ENCODE measurements around the gene MESP1.
"Not testable (repeated sequence)": the region's sequence is repeated elsewhere in the genome, so short reads cannot be mapped to it uniquely, and the experiment has no call there.

DNA sequence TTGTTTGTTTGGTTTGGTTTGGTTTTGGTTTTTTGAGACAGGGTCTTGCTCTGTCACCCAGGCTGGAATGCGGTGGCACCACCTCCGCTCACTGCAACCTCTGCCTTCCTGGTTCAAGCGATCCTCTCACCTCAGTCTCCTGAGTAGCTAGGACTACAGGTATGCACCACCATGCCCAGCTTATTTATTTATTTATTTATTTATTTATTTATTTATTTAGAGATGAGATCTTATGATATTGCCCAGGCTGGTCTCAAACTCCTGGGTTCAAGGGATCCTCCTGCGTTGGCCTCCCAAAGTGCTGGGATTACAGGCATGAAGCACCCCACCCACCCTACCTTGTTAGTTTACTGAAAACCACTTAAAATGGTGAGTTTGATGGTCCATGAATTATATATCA, 37.5 kb upstream of the MESP1 start:
- TF ChIP-seq, protein P1, sequence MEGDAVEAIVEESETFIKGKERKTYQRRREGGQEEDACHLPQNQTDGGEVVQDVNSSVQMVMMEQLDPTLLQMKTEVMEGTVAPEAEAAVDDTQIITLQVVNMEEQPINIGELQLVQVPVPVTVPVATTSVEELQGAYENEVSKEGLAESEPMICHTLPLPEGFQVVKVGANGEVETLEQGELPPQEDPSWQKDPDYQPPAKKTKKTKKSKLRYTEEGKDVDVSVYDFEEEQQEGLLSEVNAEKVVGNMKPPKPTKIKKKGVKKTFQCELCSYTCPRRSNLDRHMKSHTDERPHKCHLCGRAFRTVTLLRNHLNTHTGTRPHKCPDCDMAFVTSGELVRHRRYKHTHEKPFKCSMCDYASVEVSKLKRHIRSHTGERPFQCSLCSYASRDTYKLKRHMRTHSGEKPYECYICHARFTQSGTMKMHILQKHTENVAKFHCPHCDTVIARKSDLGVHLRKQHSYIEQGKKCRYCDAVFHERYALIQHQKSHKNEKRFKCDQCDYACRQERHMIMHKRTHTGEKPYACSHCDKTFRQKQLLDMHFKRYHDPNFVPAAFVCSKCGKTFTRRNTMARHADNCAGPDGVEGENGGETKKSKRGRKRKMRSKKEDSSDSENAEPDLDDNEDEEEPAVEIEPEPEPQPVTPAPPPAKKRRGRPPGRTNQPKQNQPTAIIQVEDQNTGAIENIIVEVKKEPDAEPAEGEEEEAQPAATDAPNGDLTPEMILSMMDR (IDR thresholded peaks at IDR 0.05), result not testable (repeated sequence)
- TF ChIP-seq POLR2A (IDR thresholded peaks at IDR 0.05), result not testable (repeated sequence)

All from right lobe of liver (tissue), 4 donors.